Measurements from ENCODE around the gene TYK2. TPM values are rescaled to one million over a fixed set of nuclear protein-coding genes. Genes with fewer than 3 reads are reported as not detected.

The TYK2 gene
- total RNA-seq, 1 donor from 2014 or later: 103 TPM

Other genes with a start within 250 kb of the TYK2 start
- 154 and 198 TPM in 2 replicates for gene DNMT1, start 185.6 kb downstream of the TYK2 start, total RNA-seq
- gene S1PR2, start 149.2 kb downstream of the TYK2 start, total RNA-seq: 2.5 and 3.0 TPM in 2 replicates
- 104 and 156 TPM in 2 replicates for gene MRPL4, start 128.4 kb downstream of the TYK2 start, total RNA-seq
- gene ICAM1, start 109.5 kb downstream of the TYK2 start, total RNA-seq: 17.1 and 36.3 TPM in 2 replicates
- not detected in 2 replicates for gene ICAM4, start 93.6 kb downstream of the TYK2 start, total RNA-seq
- 0.14 TPM in 1 of 2 replicates, not detected in the other for gene ICAM5, start 90.6 kb downstream of the TYK2 start, total RNA-seq
- gene ZGLP1, start 70.8 kb downstream of the TYK2 start, total RNA-seq: 0.35 and 2.4 TPM in 2 replicates
- gene FDX2, start 64.6 kb downstream of the TYK2 start, total RNA-seq: 48.2 and 57.6 TPM in 2 replicates
- 29.5 and 34.1 TPM in 2 replicates for gene RAVER1, start 47.0 kb downstream of the TYK2 start, total RNA-seq
- gene ICAM3, start 40.9 kb downstream of the TYK2 start, total RNA-seq: 3.4 and 3.8 TPM in 2 replicates
- gene CDC37, start 23.0 kb upstream of the TYK2 start, total RNA-seq: 155 and 262 TPM in 2 replicates
- 0.40 and 2.0 TPM in 2 replicates for gene PDE4A, start 40.0 kb upstream of the TYK2 start, total RNA-seq
- gene KEAP1, start 122.8 kb upstream of the TYK2 start, total RNA-seq: 41.2 and 76.0 TPM in 2 replicates
- gene S1PR5, start 136.9 kb upstream of the TYK2 start, total RNA-seq: not detected in 2 replicates
- 31.4 and 35.9 TPM in 2 replicates for gene ATG4D, start 163.3 kb upstream of the TYK2 start, total RNA-seq
- gene KRI1, start 185.4 kb upstream of the TYK2 start, total RNA-seq: 16.7 and 18.2 TPM in 2 replicates
- gene CDKN2D, start 188.4 kb upstream of the TYK2 start, total RNA-seq: 5.1 and 17.1 TPM in 2 replicates
- gene AP1M2, start 206.7 kb upstream of the TYK2 start, total RNA-seq: 39.7 and 47.2 TPM in 2 replicates
- 48.5 and 52.0 TPM in 2 replicates for gene SLC44A2, start 245.0 kb upstream of the TYK2 start, total RNA-seq

Measured in epithelial cell of proximal tubule (primary cell).